A673 (cell line): ENCODE measurements around the gene ANO1. TPM values are rescaled to one million over a fixed set of nuclear protein-coding genes. Genes with fewer than 3 reads are reported as not detected.

ENCODE experiments used
- BruUV-seq: library from RNA; stranded (reverse); fragments of 400-500 nt; replicated peaks from 2 replicates; lab custom pipeline; 2021; lab: Mats Ljungman, UMichigan
- CTCF ChIA-PET: fragments of 300-600 bp; sonication (Branson Sonifier 250); formaldehyde crosslinking; loops from one replicate; lab custom pipeline; 2022; ENCODE audit warnings: antibody characterized with exemption; lab: Charles Lee
- POLR2A ChIA-PET: fragments of 300-600 bp; sonication (Branson Sonifier 250); formaldehyde crosslinking; loops from one replicate; lab custom pipeline; 2022; ENCODE audit warnings: antibody characterized with exemption; ENCODE audit not compliant: low non-redundant PET; lab: Charles Lee
- DNase-seq: peaks from one replicate; pipeline ENCODE4 v3.0.0-alpha.2; 2015; ENCODE audit warnings: low spot score
- H3K27ac ChIP-seq: fragments of 200-600 bp; sonication (generic); 2 replicates; pipeline ENCODE4 v1.5.1; 2016; ENCODE audit warnings: mixed run types, low read depth, mild to moderate bottlenecking, mixed read lengths, antibody characterized with exemption, low read length; ENCODE audit not compliant: poor library complexity, severe bottlenecking
- H3K27me3 ChIP-seq: fragments of 200-600 bp; sonication (generic); replicated peaks from 2 replicates; pipeline ENCODE4 v1.6.1; 2017; ENCODE audit warnings: mixed run types, low read depth, mild to moderate bottlenecking, mixed read lengths, antibody characterized with exemption, low read length; ENCODE audit not compliant: insufficient read depth, poor library complexity
- H3K36me3 ChIP-seq: fragments of 200-600 bp; sonication (generic); 2 replicates; pipeline ENCODE4 v1.6.1; 2016; ENCODE audit warnings: mixed run types, mild to moderate bottlenecking, mixed read lengths, antibody characterized with exemption, low read length; ENCODE audit not compliant: insufficient read depth, poor library complexity, severe bottlenecking
- H3K4me1 ChIP-seq: fragments of 200-600 bp; sonication (generic); 2 replicates; pipeline ENCODE4 v1.6.1; 2017; ENCODE audit warnings: mixed run types, mild to moderate bottlenecking, mixed read lengths, antibody characterized with exemption, low read length; ENCODE audit not compliant: insufficient read depth, poor library complexity, severe bottlenecking
- H3K4me3 ChIP-seq: fragments of 200-600 bp; sonication (generic); 2 replicates; pipeline ENCODE4 v1.5.1; 2016; ENCODE audit warnings: low read depth, mixed run types, mild to moderate bottlenecking, mixed read lengths, low read length; ENCODE audit not compliant: poor library complexity, severe bottlenecking
- H3K9me3 ChIP-seq: fragments of 200-600 bp; sonication (generic); 2 replicates; pipeline ENCODE4 v1.6.1; 2016; ENCODE audit warnings: mixed run types, low read depth, mild to moderate bottlenecking, mixed read lengths, antibody characterized with exemption, low read length; ENCODE audit not compliant: poor library complexity, severe bottlenecking
- CTCF ChIP-seq: fragments of 300-800, 200-600 bp; sonication (generic); conservative IDR thresholded peaks from 2 replicates; pipeline ENCODE4 v1.5.1; 2017; ENCODE audit warnings: low read depth, mild to moderate bottlenecking, antibody characterized with exemption, low read length, moderate library complexity, mixed read lengths
- EZH2 ChIP-seq: fragments of 200-600 bp; sonication (generic); IDR thresholded peaks from 2 replicates; pipeline ENCODE4 v1.6.1; 2017; ENCODE audit warnings: borderline replicate concordance, low read depth, mild to moderate bottlenecking, mixed read lengths, antibody characterized with exemption, low read length; ENCODE audit not compliant: poor library complexity, severe bottlenecking
- intact Hi-C: fragments of 100-400 bp; cut with micrococcal nuclease; formaldehyde crosslinking; loops from one replicate; pipeline ENCODE4 v1.10.0; 2022; ENCODE audit not compliant: unreplicated experiment
- total RNA-seq: library from RNA; stranded (reverse); gene quantifications from 2 replicates; pipeline ENCODE4 v1.2.3, GENCODE V29; 2021

ANO1 gene
- total RNA-seq, 1 experiment from 2014 or later, result 0.90 TPM

GRCh38 chr11:70204466-70204799 is 126.3 kb downstream of the ANO1 start:
- POLR2A ChIA-PET, result interaction anchor here (0.5 kb wide), 1 partner anchor 425 kb away, joined by 4 read pairs; no protein-coding TSS in a partner anchor
- Histone ChIP-seq H3K27ac (peak overlapping the region; percentile 93), H3K27me3 (no peaks in the 10 kb centered on the region), H3K4me3 (peak overlapping the region; percentile 83), H3K9me3 (no peaks in the 10 kb centered on the region), H3K36me3 (peaks cover 50% of the 10 kb centered on the region), H3K4me1 (peaks cover 10% of the 10 kb centered on the region)
- intact Hi-C loops, result loop anchor here (5.0 kb wide), 1 partner anchor 63 kb away; no protein-coding TSS in a partner anchor
- CTCF ChIA-PET, result no interaction called here
- DNase-seq, result no peak
- no peak for TF ChIP-seq EZH2
- no peak for TF ChIP-seq CTCF
- BruUV-seq, result no TSS peak

- ChIA-PET POLR2A (interaction anchor here (0.5 kb wide), 1 partner anchor 426 kb away, joined by 4 read pairs; no protein-coding TSS in a partner anchor), CTCF (no interaction called here)
- intact Hi-C loops, result no loop called here
- no peaks in the 10 kb centered on the region for H3K9me3 ChIP-seq
- peak overlapping the region; percentile 93 for H3K27ac ChIP-seq
- BruUV-seq, result no TSS peak
- H3K36me3 ChIP-seq, result peaks cover 50% of the 10 kb centered on the region
- no peaks in the 10 kb centered on the region for H3K27me3 ChIP-seq
- H3K4me3 ChIP-seq, result peak overlapping the region; percentile 83
- DNase-seq, result no peak
- TF ChIP-seq EZH2 (no peak), CTCF (no peak)
- H3K4me1 ChIP-seq, result peaks cover 10% of the 10 kb centered on the region
Observed at GRCh38 chr11:70205049-70205725, 127.1 kb downstream of the ANO1 start.

- Histone ChIP-seq H3K4me3 (no peak overlapping the region), H3K27ac (peak overlapping the region; percentile 93), H3K9me3 (no peaks in the 10 kb centered on the region), H3K36me3 (peaks cover 50% of the 10 kb centered on the region), H3K4me1 (peaks cover 10% of the 10 kb centered on the region), H3K27me3 (no peaks in the 10 kb centered on the region)
- TF ChIP-seq CTCF, result no peak
- TF ChIP-seq EZH2, result no peak
- ChIA-PET CTCF (no interaction called here), POLR2A (no interaction called here)
- BruUV-seq, result no TSS peak
- intact Hi-C loops, result no loop called here
- no peak for DNase-seq
Observed at GRCh38 chr11:70205766-70206165, 127.6 kb downstream of the ANO1 start.
